Stimulated activated CD4-positive, alpha-beta T cell treated with anti-CD3 and anti-CD28 coated beads, Interleukin-4, amount 100 ng/mL, for 4 hours (primary cell): ENCODE data around the gene HOXB8.

Experiments
- DNase-seq, 2 experiments: peaks; one replicate each; pipeline ENCODE4 v3.0.0-alpha.2; 2020

HOXB8 gene

GRCh38 chr17:48610282-48611211 is 4.5 kb downstream of the HOXB8 start, which contains the start of gene HOXB7:
Gene HOXB7 (minus strand): TSS chr17:48611017. CDS start chr17:48610918, 99 bp downstream.
- peak; percentile 38 to 62 for DNase-seq

- no peak for DNase-seq
These were observed 5.3 kb downstream of the HOXB8 start for GRCh38 chr17:48609759-48610281.

GRCh38 chr17:48609033-48609432 is 6.1 kb downstream of the HOXB8 start:
- DNase-seq, result no peak

- DNase-seq, result no peak
These were observed 6.6 kb downstream of the HOXB8 start for GRCh38 chr17:48608494-48608834.

- DNase-seq, result no peak
These were observed 8.0 kb downstream of the HOXB8 start for GRCh38 chr17:48606892-48607614.

GRCh38 chr17:48605991-48606891 is 8.9 kb downstream of the HOXB8 start:
- no peak for DNase-seq

- no peak for DNase-seq
These were observed 9.6 kb downstream of the HOXB8 start for GRCh38 chr17:48605409-48605919.

- DNase-seq, result no peak
These were observed 10.2 kb downstream of the HOXB8 start, which contains the start of gene HOXB6 for GRCh38 chr17:48604770-48605329. Gene HOXB6 (minus strand): TSS chr17:48604986. CDS start chr17:48598150, 6,836 bp downstream.

- no peak for DNase-seq
These were observed 10.9 kb downstream of the HOXB8 start for GRCh38 chr17:48603959-48604769.

GRCh38 chr17:48601539-48602425 is 13.3 kb downstream of the HOXB8 start:
- no peak for DNase-seq

- no peak for DNase-seq
These were observed 13.9 kb downstream of the HOXB8 start for GRCh38 chr17:48601207-48601538.

- no peak for DNase-seq
These were observed 14.6 kb downstream of the HOXB8 start for GRCh38 chr17:48600244-48601098.

- no peak for DNase-seq
These were observed 15.7 kb downstream of the HOXB8 start for GRCh38 chr17:48599354-48599753.

- no peak for DNase-seq
These were observed 16.4 kb downstream of the HOXB8 start for GRCh38 chr17:48598736-48599135.

GRCh38 chr17:48597778-48598631 is 17.1 kb downstream of the HOXB8 start:
- no peak for DNase-seq

- no peak for DNase-seq
These were observed 17.6 kb downstream of the HOXB8 start for GRCh38 chr17:48597528-48597777.

- no peak for DNase-seq
These were observed 18.2 kb downstream of the HOXB8 start for GRCh38 chr17:48596735-48597527.
